ENCODE data around the gene GCFC2. TPM values are rescaled to one million over a fixed set of nuclear protein-coding genes. Genes with fewer than 3 reads are reported as not detected.

Gene GCFC2
- total and polyA plus RNA-seq, 9 of the 15 experiments (the other 6 are each of a cell fraction or from before 2014, with no cell fraction given) = 10.5 to 40.6 (median 23.0) TPM

DNA sequence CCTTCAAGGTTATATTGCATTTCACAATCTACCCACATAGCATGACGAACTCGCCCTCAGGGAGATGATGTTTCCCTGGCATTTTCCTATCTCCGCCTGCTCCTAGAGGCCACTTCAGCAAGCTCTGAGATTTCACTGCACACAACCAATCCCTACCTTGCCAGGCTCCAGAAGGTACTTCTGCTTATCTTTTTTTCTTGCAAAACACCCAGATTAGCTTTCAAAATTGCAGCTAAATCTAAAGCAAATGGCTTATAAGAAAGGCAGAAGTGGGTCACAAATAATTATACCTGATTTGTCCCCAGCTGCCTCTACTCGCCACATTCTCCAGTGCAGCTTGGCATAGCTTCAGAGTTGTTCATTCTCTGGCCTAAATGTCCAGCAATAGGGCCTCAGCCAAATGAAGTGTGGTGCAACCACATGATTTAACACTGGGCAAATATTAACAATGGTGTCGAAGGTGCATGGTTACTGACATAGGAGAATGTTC, 96.5 kb downstream of the GCFC2 start:
- Histone ChIP-seq H3K4me3 (no peak overlapping the region), H4K20me1 (replicated peaks; ENCODE audit: control insufficient read depth, insufficient read depth, low read length) (no peaks in the 10 kb centered on the region; the same call in 1 of the 2 replicates), H3K9ac (ENCODE audit: insufficient read depth in 1 of 2, low read depth in 2 of 2, low read length in 2 of 2) (no peak overlapping the region), H3K36me3 (ENCODE audit: control insufficient read depth, insufficient read depth, low read length) (no peaks in the 10 kb centered on the region), H3K9me3 (replicated peaks; ENCODE audit: control insufficient read depth, insufficient read depth, low read depth, low read length) (no peaks in the 10 kb centered on the region), H2AFZ (ENCODE audit: low read depth, low read length) (no peak overlapping the region), H3K27ac (ENCODE audit: extremely low read depth, low read depth, low read length) (no peak overlapping the region), H3K4me1 (replicated peaks in 1 of 2; ENCODE audit: control insufficient read depth in 2 of 2, insufficient read depth in 2 of 2, low read length in 2 of 2) (no peaks in the 10 kb centered on the region), H3K4me2 (ENCODE audit: insufficient read depth, low read length) (no peak overlapping the region), H3K27me3 (ENCODE audit: control insufficient read depth in 2 of 2, insufficient read depth in 2 of 2, low read length in 2 of 2) (peaks cover 0 to 3% of the 10 kb centered on the region in 2 experiments; a peak in 1 of 5 replicates), H3K79me2 (ENCODE audit: control insufficient read depth, insufficient read depth, low read length) (no peaks in the 10 kb centered on the region), H3K9me1 (ENCODE audit: control insufficient read depth, insufficient read depth, low read length) (no peaks in the 10 kb centered on the region)
- ATAC-seq (no peak), DNase-seq (ENCODE audit: extremely low read depth in 1 of 4, low spot score in 3 of 4) (no peak), FAIRE-seq (no peak)
- in situ Hi-C loops (cut with MboI) (loop anchor here (10.0 to 25.0 kb wide), 3 partner anchors 552 to 902 kb away; no protein-coding TSS in a partner anchor), intact Hi-C loops (cut with micrococcal nuclease) (no loop called here)
- 0% methylated on average over 5 of the region's 5 CpGs for WGBS (ENCODE audit: insufficient coverage, low coverage, missing lambda C conversion rate)
- TF ChIP-seq ZNF354B (CRISPR knock-in tag; IDR thresholded peaks at IDR 0.05) (no peak), CBX2 (IDR thresholded peaks at IDR 0.05; ENCODE audit: insufficient read depth, low read length, poor library complexity, severe bottlenecking) (no peak), ZC3H11A (IDR thresholded peaks at IDR 0.05; ENCODE audit: low read depth, low read length) (no peak), ZC3H4 (CRISPR knock-in tag; IDR thresholded peaks at IDR 0.05; ENCODE audit: borderline replicate concordance) (no peak), DIDO1 (tag; IDR thresholded peaks at IDR 0.05; ENCODE audit: low read depth) (no peak), ARNT (IDR thresholded peaks at IDR 0.05) (no peak), ZNF146 (CRISPR knock-in tag; IDR thresholded peaks at IDR 0.05; ENCODE audit: unreplicated experiment) (no peak), CCNT2 (IDR thresholded peaks at IDR 0.05; ENCODE audit: borderline replicate concordance, extremely low read depth, insufficient read length, low read depth, low read length) (no peak)
- TF ChIP-seq, protein P1, sequence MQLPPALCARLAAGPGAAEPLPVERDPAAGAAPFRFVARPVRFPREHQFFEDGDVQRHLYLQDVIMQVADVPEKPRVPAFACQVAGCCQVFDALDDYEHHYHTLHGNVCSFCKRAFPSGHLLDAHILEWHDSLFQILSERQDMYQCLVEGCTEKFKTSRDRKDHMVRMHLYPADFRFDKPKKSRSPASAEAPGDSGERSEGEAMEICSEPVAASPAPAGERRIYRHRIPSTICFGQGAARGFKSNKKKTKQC (CRISPR knock-in tag; IDR thresholded peaks at IDR 0.05) = no peak
- TF ChIP-seq, protein P2, sequence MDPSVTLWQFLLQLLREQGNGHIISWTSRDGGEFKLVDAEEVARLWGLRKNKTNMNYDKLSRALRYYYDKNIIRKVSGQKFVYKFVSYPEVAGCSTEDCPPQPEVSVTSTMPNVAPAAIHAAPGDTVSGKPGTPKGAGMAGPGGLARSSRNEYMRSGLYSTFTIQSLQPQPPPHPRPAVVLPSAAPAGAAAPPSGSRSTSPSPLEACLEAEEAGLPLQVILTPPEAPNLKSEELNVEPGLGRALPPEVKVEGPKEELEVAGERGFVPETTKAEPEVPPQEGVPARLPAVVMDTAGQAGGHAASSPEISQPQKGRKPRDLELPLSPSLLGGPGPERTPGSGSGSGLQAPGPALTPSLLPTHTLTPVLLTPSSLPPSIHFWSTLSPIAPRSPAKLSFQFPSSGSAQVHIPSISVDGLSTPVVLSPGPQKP (CRISPR knock-in tag; IDR thresholded peaks at IDR 0.05) = no peak
- TF ChIP-seq, protein P3, sequence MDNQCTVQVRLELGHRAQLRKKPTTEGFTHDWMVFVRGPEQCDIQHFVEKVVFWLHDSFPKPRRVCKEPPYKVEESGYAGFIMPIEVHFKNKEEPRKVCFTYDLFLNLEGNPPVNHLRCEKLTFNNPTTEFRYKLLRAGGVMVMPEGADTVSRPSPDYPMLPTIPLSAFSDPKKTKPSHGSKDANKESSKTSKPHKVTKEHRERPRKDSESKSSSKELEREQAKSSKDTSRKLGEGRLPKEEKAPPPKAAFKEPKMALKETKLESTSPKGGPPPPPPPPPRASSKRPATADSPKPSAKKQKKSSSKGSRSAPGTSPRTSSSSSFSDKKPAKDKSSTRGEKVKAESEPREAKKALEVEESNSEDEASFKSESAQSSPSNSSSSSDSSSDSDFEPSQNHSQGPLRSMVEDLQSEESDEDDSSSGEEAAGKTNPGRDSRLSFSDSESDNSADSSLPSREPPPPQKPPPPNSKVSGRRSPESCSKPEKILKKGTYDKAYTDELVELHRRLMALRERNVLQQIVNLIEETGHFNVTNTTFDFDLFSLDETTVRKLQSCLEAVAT (IDR thresholded peaks at IDR 0.05) = no peak
- TF ChIP-seq, protein P4, sequence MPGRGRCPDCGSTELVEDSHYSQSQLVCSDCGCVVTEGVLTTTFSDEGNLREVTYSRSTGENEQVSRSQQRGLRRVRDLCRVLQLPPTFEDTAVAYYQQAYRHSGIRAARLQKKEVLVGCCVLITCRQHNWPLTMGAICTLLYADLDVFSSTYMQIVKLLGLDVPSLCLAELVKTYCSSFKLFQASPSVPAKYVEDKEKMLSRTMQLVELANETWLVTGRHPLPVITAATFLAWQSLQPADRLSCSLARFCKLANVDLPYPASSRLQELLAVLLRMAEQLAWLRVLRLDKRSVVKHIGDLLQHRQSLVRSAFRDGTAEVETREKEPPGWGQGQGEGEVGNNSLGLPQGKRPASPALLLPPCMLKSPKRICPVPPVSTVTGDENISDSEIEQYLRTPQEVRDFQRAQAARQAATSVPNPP (IDR thresholded peaks at IDR 0.05; ENCODE audit: borderline replicate concordance, insufficient read depth, insufficient read length) = no peak
- ChIA-PET CTCF (ENCODE audit: low intra/inter-chr PET ratio) (no interaction called here), POLR2A (no interaction called here)
- no TSS peak for BruUV-seq (replicated peaks)

Measured in K562 (cell line).